Measurements from ENCODE around the gene GSTP1. TPM values are rescaled to one million over a fixed set of nuclear protein-coding genes. Genes with fewer than 3 reads are reported as not detected.
"Not testable (repeated sequence)": the region's sequence is repeated elsewhere in the genome, so short reads cannot be mapped to it uniquely, and the experiment has no call there.

GSTP1 gene
- total RNA-seq, 2 donors from 2014 or later = 543 to 842 TPM

GRCh38 chr11:67592880-67593564, 9.4 kb downstream of the GSTP1 start:
- no peak overlapping the region for H3K9ac ChIP-seq (ENCODE audit: low read depth in 2 of 2, low read length in 2 of 2)
- no peak for DNase-seq
- H3K4me3 ChIP-seq = no peak overlapping the region
- intact Hi-C loops (cut with DNase I) = no loop called here
- H3K4me1 ChIP-seq = no peaks in the 10 kb centered on the region
- H3K27me3 ChIP-seq = no peaks in the 10 kb centered on the region
- no peaks in the 10 kb centered on the region for H3K9me3 ChIP-seq
- TF ChIP-seq CTCF (IDR thresholded peaks at IDR 0.05) = no peak
- H3K27ac ChIP-seq = no peak overlapping the region
- H3K36me3 ChIP-seq = no peaks in the 10 kb centered on the region

- Histone ChIP-seq H3K27me3 (no peaks in the 10 kb centered on the region), H3K4me3 (no peak overlapping the region), H3K36me3 (no peaks in the 10 kb centered on the region), H3K27ac (no peak overlapping the region), H3K4me1 (no peaks in the 10 kb centered on the region), H3K9me3 (no peaks in the 10 kb centered on the region), H3K9ac (ENCODE audit: low read depth in 2 of 2, low read length in 2 of 2) (no peak overlapping the region)
- intact Hi-C loops (cut with DNase I) = no loop called here
- TF ChIP-seq CTCF (IDR thresholded peaks at IDR 0.05) = no peak
- no peak for DNase-seq
Measured at GRCh38 chr11:67593565-67593905, 9.9 kb downstream of the GSTP1 start.

GRCh38 chr11:67594480-67594879, 10.9 kb downstream of the GSTP1 start:
- Histone ChIP-seq H3K27me3 (no peaks in the 10 kb centered on the region), H3K9me3 (no peaks in the 10 kb centered on the region), H3K9ac (ENCODE audit: low read depth in 2 of 2, low read length in 2 of 2) (no peak overlapping the region), H3K27ac (no peak overlapping the region), H3K4me3 (no peak overlapping the region), H3K36me3 (no peaks in the 10 kb centered on the region), H3K4me1 (no peaks in the 10 kb centered on the region)
- DNase-seq = no peak
- TF ChIP-seq CTCF (IDR thresholded peaks at IDR 0.05) = no peak
- intact Hi-C loops (cut with DNase I) = no loop called here

DNA sequence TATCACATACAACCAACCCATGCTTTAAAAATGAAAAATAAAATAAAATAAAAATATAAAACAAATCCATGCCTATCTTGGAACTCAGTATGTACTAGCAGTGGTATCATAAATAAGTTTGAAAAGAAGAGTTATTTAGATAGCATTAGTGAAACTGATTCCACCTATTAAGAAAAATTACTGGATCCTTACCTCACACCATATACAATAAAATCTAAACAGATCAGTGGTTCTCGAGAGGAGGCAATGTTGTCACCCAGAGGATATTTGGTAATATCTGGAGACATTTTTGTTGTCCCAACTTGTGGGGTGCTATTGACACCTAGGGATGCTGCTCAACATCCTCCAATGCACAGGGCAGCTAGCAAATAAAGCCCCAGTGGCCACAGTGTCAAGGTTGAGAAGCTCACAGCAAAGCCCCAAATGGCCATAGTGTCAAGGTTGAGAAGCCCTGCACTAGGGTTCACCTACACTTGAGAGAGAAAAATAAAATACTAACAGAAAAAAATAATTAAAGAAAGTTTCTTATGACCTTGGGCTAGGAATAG, 13.2 kb downstream of the GSTP1 start:
- Histone ChIP-seq H3K36me3 (no peaks in the 10 kb centered on the region), H3K9me3 (no peaks in the 10 kb centered on the region), H3K27ac (no peak overlapping the region), H3K4me1 (no peaks in the 10 kb centered on the region), H3K4me3 (no peak overlapping the region), H3K9ac (ENCODE audit: low read depth in 2 of 2, low read length in 2 of 2) (no peak overlapping the region), H3K27me3 (no peaks in the 10 kb centered on the region)
- TF ChIP-seq CTCF (IDR thresholded peaks at IDR 0.05) = no peak
- DNase-seq = no peak
- intact Hi-C loops (cut with DNase I) = no loop called here

DNA sequence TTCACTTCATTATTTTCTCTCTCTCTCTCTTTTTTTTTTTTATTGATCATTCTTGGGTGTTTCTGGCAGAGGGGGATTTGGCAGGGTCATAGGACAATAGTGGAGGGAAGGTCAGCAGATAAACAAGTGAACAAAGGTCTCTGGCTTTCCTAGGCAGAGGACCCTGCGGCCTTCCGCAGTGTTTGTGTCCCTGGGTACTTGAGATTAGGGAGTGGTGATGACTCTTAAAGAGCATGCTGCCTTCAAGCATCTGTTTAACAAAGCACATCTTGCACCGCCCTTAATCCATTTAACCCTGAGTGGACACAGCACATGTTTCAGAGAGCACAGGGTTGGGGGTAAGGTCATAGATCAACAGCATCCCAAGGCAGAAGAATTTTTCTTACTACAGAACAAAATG, 13.8 kb downstream of the GSTP1 start:
- intact Hi-C loops (cut with DNase I); H3K27me3 ChIP-seq; H3K9me3 ChIP-seq; H3K4me1 ChIP-seq; DNase-seq; H3K9ac ChIP-seq (ENCODE audit: low read depth in 2 of 2, low read length in 2 of 2); H3K27ac ChIP-seq; H3K4me3 ChIP-seq; H3K36me3 ChIP-seq: not testable (repeated sequence)

DNA sequence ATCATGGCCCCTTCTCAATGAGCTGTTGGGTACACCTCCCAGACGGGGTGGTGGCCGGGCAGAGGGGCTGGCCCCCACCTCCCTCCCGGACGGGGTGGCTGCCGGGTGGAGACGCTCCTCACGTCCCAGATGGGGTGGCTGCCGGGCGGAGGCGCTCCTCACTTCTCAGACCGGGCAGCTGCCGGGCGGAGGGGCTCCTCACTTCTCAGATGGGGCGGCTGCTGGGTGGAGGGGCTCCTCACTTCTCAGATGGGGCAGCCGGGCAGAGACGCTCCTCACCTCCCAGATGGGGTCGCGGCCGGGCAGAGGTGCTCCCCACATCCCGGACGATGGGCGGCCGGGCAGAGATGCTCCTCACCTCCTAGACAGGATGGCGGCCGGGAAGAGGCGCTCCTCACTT, 14.4 kb downstream of the GSTP1 start:
- H3K4me1 ChIP-seq; H3K27me3 ChIP-seq; DNase-seq; H3K9ac ChIP-seq (ENCODE audit: low read depth in 2 of 2, low read length in 2 of 2); intact Hi-C loops (cut with DNase I); H3K27ac ChIP-seq; H3K4me3 ChIP-seq; H3K9me3 ChIP-seq; H3K36me3 ChIP-seq: not testable (repeated sequence)

Measured in colonic mucosa (tissue), 4 donors.